HG03280 (cell line): ENCODE data around the gene EMC8.

ENCODE experiments used
- ATAC-seq: cut with Tn5 transposase; IDR thresholded peaks from one replicate; pipeline ENCODE4 v1.9.1; 2021; ENCODE audit warnings: mild to moderate bottlenecking, moderate library complexity; ENCODE audit not compliant: unreplicated experiment

EMC8 gene

GRCh38 chr16:85757341-85757822 is 42.0 kb downstream of the EMC8 start:
- no peak for ATAC-seq

GRCh38 chr16:85755929-85756768 is 43.2 kb downstream of the EMC8 start:
- ATAC-seq = peak; percentile 45

GRCh38 chr16:85754413-85754812 is 44.9 kb downstream of the EMC8 start:
- no peak for ATAC-seq

- ATAC-seq = no peak
These were observed 45.4 kb downstream of the EMC8 start for GRCh38 chr16:85753976-85754375.

- no peak for ATAC-seq
These were observed 45.8 kb downstream of the EMC8 start for GRCh38 chr16:85753559-85753958.

- no peak for ATAC-seq
These were observed 46.6 kb downstream of the EMC8 start for GRCh38 chr16:85752511-85753420.

- no peak for ATAC-seq
These were observed 47.4 kb downstream of the EMC8 start for GRCh38 chr16:85751698-85752501.

GRCh38 chr16:85750827-85751697 is 48.3 kb downstream of the EMC8 start, which contains the start of gene C16orf74:
C16orf74 (minus strand) TSS chr16:85751096; CDS start chr16:85735217, 15,879 bp downstream.
- peak; percentile 48 for ATAC-seq

- no peak for ATAC-seq
These were observed 49.1 kb downstream of the EMC8 start for GRCh38 chr16:85750146-85750826.

- no peak for ATAC-seq
These were observed 49.6 kb downstream of the EMC8 start for GRCh38 chr16:85749771-85750145.

- no peak for ATAC-seq
These were observed 52.7 kb downstream of the EMC8 start for GRCh38 chr16:85746460-85747215.

- ATAC-seq = no peak
These were observed 60.2 kb downstream of the EMC8 start for GRCh38 chr16:85738923-85739715.

GRCh38 chr16:85736921-85737320 is 62.4 kb downstream of the EMC8 start:
- no peak for ATAC-seq

- ATAC-seq = no peak
These were observed 63.4 kb downstream of the EMC8 start for GRCh38 chr16:85735946-85736345.

- peak; percentile 65 for ATAC-seq
These were observed 64.1 kb downstream of the EMC8 start for GRCh38 chr16:85735225-85735635.

GRCh38 chr16:85734311-85735017 is 64.9 kb downstream of the EMC8 start:
- ATAC-seq = no peak

- ATAC-seq = no peak
These were observed 65.5 kb downstream of the EMC8 start for GRCh38 chr16:85733839-85734170.
